ENCODE measurements around the gene FAM234B.

Gene FAM234B

GRCh38 chr12:13044002-13044905 is at the start of gene FAM234B:
TSS of gene FAM234B (plus strand) at chr12:13044381. CDS start at chr12:13044404, 23 bp downstream.
- DNase-seq (ENCODE audit: low read depth, low spot score) = no peak
- H3K27ac ChIP-seq = no peak within 1 kb of the TSS

- no peak overlapping the region for H3K27ac ChIP-seq
- DNase-seq (ENCODE audit: low read depth, low spot score) = no peak
Measured at GRCh38 chr12:12995088-12995487, 49.1 kb upstream of the FAM234B start.

- DNase-seq (ENCODE audit: low read depth, low spot score) = no peak
- no peak overlapping the region for H3K27ac ChIP-seq
Measured at GRCh38 chr12:12996209-12996608, 48.0 kb upstream of the FAM234B start.

- no peak overlapping the region for H3K27ac ChIP-seq
- DNase-seq (ENCODE audit: low read depth, low spot score) = no peak
Measured at GRCh38 chr12:12997156-12997555, 47.0 kb upstream of the FAM234B start.

GRCh38 chr12:12997734-12998133 is 46.4 kb upstream of the FAM234B start:
- no peak for DNase-seq (ENCODE audit: low read depth, low spot score)
- no peak overlapping the region for H3K27ac ChIP-seq

GRCh38 chr12:12998248-12998647 is 45.9 kb upstream of the FAM234B start:
- no peak overlapping the region for H3K27ac ChIP-seq
- DNase-seq (ENCODE audit: low read depth, low spot score) = no peak

GRCh38 chr12:12999271-12999958 is 44.8 kb upstream of the FAM234B start:
- DNase-seq (ENCODE audit: low read depth, low spot score) = no peak
- H3K27ac ChIP-seq = no peak overlapping the region

- peak; percentile 29 for DNase-seq (ENCODE audit: low read depth, low spot score)
- H3K27ac ChIP-seq = peak within 1 kb of the TSS; percentile 79
Measured at GRCh38 chr12:12999959-13000615, 44.1 kb upstream of the FAM234B start, which contains the start of gene HEBP1. TSS of gene HEBP1 (minus strand) at chr12:13000265. CDS start at chr12:13000114, 151 bp downstream.

- peak overlapping the region; percentile 79 for H3K27ac ChIP-seq
- DNase-seq (ENCODE audit: low read depth, low spot score) = no peak
Measured at GRCh38 chr12:13000616-13000924, 43.6 kb upstream of the FAM234B start.

GRCh38 chr12:13000925-13001774 is 43.0 kb upstream of the FAM234B start:
- H3K27ac ChIP-seq = peak overlapping the region; percentile 79
- DNase-seq (ENCODE audit: low read depth, low spot score) = no peak

GRCh38 chr12:13001775-13002040 is 42.5 kb upstream of the FAM234B start:
- H3K27ac ChIP-seq = peak overlapping the region; percentile 79
- DNase-seq (ENCODE audit: low read depth, low spot score) = no peak

GRCh38 chr12:13002301-13003097 is 41.7 kb upstream of the FAM234B start:
- H3K27ac ChIP-seq = no peak overlapping the region

GRCh38 chr12:13004361-13004760 is 39.8 kb upstream of the FAM234B start:
- no peak for DNase-seq (ENCODE audit: low read depth, low spot score)
- no peak overlapping the region for H3K27ac ChIP-seq

More at GRCh38 chr12:13002301-13003097, 41.7 kb upstream of the FAM234B start:
- no peak for DNase-seq (ENCODE audit: low read depth, low spot score)

GRCh38 chr12:13004986-13005385 is 39.2 kb upstream of the FAM234B start:
- no peak for DNase-seq (ENCODE audit: low read depth, low spot score)
- no peak overlapping the region for H3K27ac ChIP-seq

- H3K27ac ChIP-seq = no peak overlapping the region
- DNase-seq (ENCODE audit: low read depth, low spot score) = no peak
Measured at GRCh38 chr12:13005649-13006048, 38.5 kb upstream of the FAM234B start.

- no peak overlapping the region for H3K27ac ChIP-seq
- no peak for DNase-seq (ENCODE audit: low read depth, low spot score)
Measured at GRCh38 chr12:13007496-13008233, 36.5 kb upstream of the FAM234B start.

GRCh38 chr12:13008741-13009380 is 35.3 kb upstream of the FAM234B start:
- no peak for DNase-seq (ENCODE audit: low read depth, low spot score)

GRCh38 chr12:13011098-13011497 is 33.1 kb upstream of the FAM234B start:
- DNase-seq (ENCODE audit: low read depth, low spot score) = no peak

More at GRCh38 chr12:13008741-13009380, 35.3 kb upstream of the FAM234B start:
- no peak overlapping the region for H3K27ac ChIP-seq

More at GRCh38 chr12:13011098-13011497, 33.1 kb upstream of the FAM234B start:
- H3K27ac ChIP-seq = no peak overlapping the region
